Measurements from ENCODE around the gene WDR18. TPM values are rescaled to one million over a fixed set of nuclear protein-coding genes. Genes with fewer than 3 reads are reported as not detected.

WDR18 gene
- total RNA-seq, 1 experiment from 2014 or later, result 44.0 TPM

DNA sequence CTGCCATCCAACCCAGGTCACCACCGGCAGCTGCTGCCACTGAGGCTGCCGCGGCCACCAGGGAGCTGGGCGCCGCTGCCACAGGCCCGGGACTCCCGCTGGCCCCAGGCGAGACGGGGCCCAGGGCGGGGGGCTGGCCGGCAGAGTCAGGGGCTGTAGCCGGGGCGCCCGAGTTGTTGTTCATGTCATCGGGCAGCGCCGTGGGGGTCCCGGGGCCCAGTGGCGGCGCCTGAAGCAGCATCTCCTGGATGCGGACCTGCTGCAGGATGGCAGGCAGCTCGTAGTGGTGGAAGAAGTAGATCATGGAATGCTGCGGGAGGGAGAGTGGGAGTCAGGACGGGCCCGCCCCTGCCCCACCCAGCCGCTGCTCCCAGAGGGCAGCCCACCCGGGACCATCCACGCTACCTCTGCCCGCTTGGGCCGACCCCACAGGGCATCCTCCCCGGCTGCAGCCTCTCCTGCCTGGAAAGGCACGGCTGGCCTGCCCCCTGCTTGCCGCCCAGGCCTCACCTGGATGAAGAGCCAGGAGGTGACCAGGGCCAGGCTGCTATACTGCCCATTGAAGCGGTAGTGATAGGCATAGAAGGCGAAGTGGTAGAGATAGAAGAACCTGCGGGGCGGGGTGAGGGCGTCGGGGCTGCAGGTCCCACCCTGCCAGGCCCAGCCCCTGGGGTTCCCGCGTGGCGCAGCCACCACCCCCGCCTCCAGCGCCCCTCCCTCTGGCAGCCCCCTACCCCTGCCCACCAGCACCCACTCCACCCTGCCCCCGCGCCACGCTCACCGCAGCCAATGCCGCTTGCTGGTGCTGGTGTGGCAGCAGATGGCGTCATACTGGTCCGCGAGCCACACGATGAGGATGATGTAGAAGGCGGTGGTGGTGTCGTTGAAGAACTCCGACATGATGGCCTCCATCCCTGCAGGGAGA is 26.7 kb downstream of the WDR18 start:
- CTCF ChIA-PET, result interaction anchor here (0.7 kb wide), 1 partner anchor 14 kb away, joined by 5 read pairs; no protein-coding TSS in a partner anchor
- Histone ChIP-seq H3K36me3 (ENCODE audit: control insufficient read depth, insufficient read depth, low read length) (no peaks in the 10 kb centered on the region), H3K4me1 (ENCODE audit: control insufficient read depth, insufficient read depth, low read length) (no peaks in the 10 kb centered on the region; the same call in 1 of the 2 replicates), H3K9me3 (ENCODE audit: control insufficient read depth, insufficient read depth, low read depth, low read length) (no peaks in the 10 kb centered on the region), H3K27me3 (ENCODE audit: control insufficient read depth, insufficient read depth, low read length) (no peaks in the 10 kb centered on the region), H3K4me3 (ENCODE audit: low read depth in 2 of 2, low read length in 2 of 2) (no peak overlapping the region), H3K27ac (ENCODE audit: low read length) (no peak overlapping the region)
- BruUV-seq (replicated peaks), result no TSS peak
- intact Hi-C loops (cut with micrococcal nuclease; ENCODE audit: unreplicated experiment) (no loop called here), in situ Hi-C loops (cut with HindIII; ENCODE audit: low pct_unique_long_range_greater_than_20kb, low sequenced_read_pairs) (no loop called here)
- POLR2A ChIA-PET, result no interaction called here
- no peak for ATAC-seq
- no peak for DNase-seq (ENCODE audit: low read depth, low spot score)
- TF ChIP-seq POLR2AphosphoS5 (IDR thresholded peaks at IDR 0.05; ENCODE audit: low read depth, low read length), result no peak

GRCh38 chr19:1011831-1012333 is 27.7 kb downstream of the WDR18 start:
- H3K4me3 ChIP-seq (ENCODE audit: low read depth in 2 of 2, low read length in 2 of 2), result no peak overlapping the region
- no peaks in the 10 kb centered on the region for H3K36me3 ChIP-seq (ENCODE audit: control insufficient read depth, insufficient read depth, low read length)
- ATAC-seq (no peak), DNase-seq (ENCODE audit: low read depth, low spot score) (no peak)
- CTCF ChIA-PET, result no interaction called here
- intact Hi-C loops (cut with micrococcal nuclease; ENCODE audit: unreplicated experiment), result no loop called here
- no peaks in the 10 kb centered on the region for H3K27me3 ChIP-seq (ENCODE audit: control insufficient read depth, insufficient read depth, low read length)
- in situ Hi-C loops (cut with HindIII; ENCODE audit: low pct_unique_long_range_greater_than_20kb, low sequenced_read_pairs), result no loop called here
- no TSS peak for BruUV-seq (replicated peaks)
- H3K9me3 ChIP-seq (ENCODE audit: control insufficient read depth, insufficient read depth, low read depth, low read length), result no peaks in the 10 kb centered on the region
- no peak for TF ChIP-seq SIN3A (IDR thresholded peaks at IDR 0.05; ENCODE audit: borderline replicate concordance, insufficient read depth, low read depth, low read length)
- no peak for TF ChIP-seq TCF7L2 (IDR thresholded peaks at IDR 0.05; ENCODE audit: low read depth, low read length)
- TF ChIP-seq POLR2AphosphoS5 (IDR thresholded peaks at IDR 0.05; ENCODE audit: low read depth, low read length), result no peak
- TF ChIP-seq, protein P1, sequence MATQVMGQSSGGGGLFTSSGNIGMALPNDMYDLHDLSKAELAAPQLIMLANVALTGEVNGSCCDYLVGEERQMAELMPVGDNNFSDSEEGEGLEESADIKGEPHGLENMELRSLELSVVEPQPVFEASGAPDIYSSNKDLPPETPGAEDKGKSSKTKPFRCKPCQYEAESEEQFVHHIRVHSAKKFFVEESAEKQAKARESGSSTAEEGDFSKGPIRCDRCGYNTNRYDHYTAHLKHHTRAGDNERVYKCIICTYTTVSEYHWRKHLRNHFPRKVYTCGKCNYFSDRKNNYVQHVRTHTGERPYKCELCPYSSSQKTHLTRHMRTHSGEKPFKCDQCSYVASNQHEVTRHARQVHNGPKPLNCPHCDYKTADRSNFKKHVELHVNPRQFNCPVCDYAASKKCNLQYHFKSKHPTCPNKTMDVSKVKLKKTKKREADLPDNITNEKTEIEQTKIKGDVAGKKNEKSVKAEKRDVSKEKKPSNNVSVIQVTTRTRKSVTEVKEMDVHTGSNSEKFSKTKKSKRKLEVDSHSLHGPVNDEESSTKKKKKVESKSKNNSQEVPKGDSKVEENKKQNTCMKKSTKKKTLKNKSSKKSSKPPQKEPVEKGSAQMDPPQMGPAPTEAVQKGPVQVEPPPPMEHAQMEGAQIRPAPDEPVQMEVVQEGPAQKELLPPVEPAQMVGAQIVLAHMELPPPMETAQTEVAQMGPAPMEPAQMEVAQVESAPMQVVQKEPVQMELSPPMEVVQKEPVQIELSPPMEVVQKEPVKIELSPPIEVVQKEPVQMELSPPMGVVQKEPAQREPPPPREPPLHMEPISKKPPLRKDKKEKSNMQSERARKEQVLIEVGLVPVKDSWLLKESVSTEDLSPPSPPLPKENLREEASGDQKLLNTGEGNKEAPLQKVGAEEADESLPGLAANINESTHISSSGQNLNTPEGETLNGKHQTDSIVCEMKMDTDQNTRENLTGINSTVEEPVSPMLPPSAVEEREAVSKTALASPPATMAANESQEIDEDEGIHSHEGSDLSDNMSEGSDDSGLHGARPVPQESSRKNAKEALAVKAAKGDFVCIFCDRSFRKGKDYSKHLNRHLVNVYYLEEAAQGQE (IDR thresholded peaks at IDR 0.05; ENCODE audit: insufficient read depth in 1 of 2, low read depth in 2 of 2, low read length in 1 of 2), result no peak
- POLR2A ChIA-PET, result no interaction called here
- peaks cover 5% of the 10 kb centered on the region for H3K4me1 ChIP-seq (ENCODE audit: control insufficient read depth, insufficient read depth, low read length)
- H3K27ac ChIP-seq (ENCODE audit: low read length), result no peak overlapping the region

DNA sequence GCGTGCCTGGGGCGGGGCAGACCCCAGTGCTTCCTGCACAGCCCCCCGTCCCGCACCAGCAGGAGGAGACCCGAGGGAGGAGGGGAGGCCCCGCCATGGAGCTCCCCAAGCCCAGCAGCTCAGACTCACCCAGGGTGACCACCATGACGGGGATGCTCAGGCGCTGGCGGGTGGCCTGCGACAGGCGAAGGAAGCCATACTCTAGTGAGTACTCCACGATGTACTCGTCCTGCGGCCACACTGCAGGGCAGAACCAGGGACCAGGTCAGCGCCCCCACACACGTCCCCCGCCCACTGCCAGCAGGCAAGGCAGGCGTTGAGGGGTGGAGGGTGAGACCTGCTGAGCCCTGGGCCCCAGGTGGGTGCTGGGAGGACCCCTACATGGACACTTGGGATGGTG is 28.2 kb downstream of the WDR18 start:
- Histone ChIP-seq H3K36me3 (ENCODE audit: control insufficient read depth, insufficient read depth, low read length) (no peaks in the 10 kb centered on the region), H3K4me1 (ENCODE audit: control insufficient read depth, insufficient read depth, low read length) (peaks cover 9% of the 10 kb centered on the region), H3K4me3 (ENCODE audit: low read depth in 2 of 2, low read length in 2 of 2) (no peak overlapping the region), H3K27me3 (ENCODE audit: control insufficient read depth, insufficient read depth, low read length) (no peaks in the 10 kb centered on the region), H3K9me3 (ENCODE audit: control insufficient read depth, insufficient read depth, low read depth, low read length) (no peaks in the 10 kb centered on the region), H3K27ac (ENCODE audit: low read length) (no peak overlapping the region)
- no TSS peak for BruUV-seq (replicated peaks)
- DNase-seq (ENCODE audit: low read depth, low spot score) (no peak), ATAC-seq (no peak)
- CTCF ChIA-PET, result no interaction called here
- intact Hi-C loops (cut with micrococcal nuclease; ENCODE audit: unreplicated experiment) (no loop called here), in situ Hi-C loops (cut with HindIII; ENCODE audit: low pct_unique_long_range_greater_than_20kb, low sequenced_read_pairs) (no loop called here)
- TF ChIP-seq TCF7L2 (IDR thresholded peaks at IDR 0.05; ENCODE audit: low read depth, low read length), result no peak
- no peak for TF ChIP-seq POLR2AphosphoS5 (IDR thresholded peaks at IDR 0.05; ENCODE audit: low read depth, low read length)
- no peak for TF ChIP-seq CTCF (IDR thresholded peaks at IDR 0.05)
- TF ChIP-seq, protein P1 (IDR thresholded peaks at IDR 0.05; ENCODE audit: insufficient read depth in 1 of 2, low read depth in 2 of 2, low read length in 1 of 2), result no peak
- TF ChIP-seq SIN3A (IDR thresholded peaks at IDR 0.05; ENCODE audit: borderline replicate concordance, insufficient read depth, low read depth, low read length), result no peak
- POLR2A ChIA-PET, result no interaction called here
